ENCODE data around the gene TTC28. TPM values are rescaled to one million over a fixed set of nuclear protein-coding genes. Genes with fewer than 3 reads are reported as not detected.

Gene TTC28
- total and polyA plus RNA-seq, 2 donors (not counting 3 experiments of a cell fraction or from before 2014, with no cell fraction given), result 16.5 to 51.1 TPM

- Histone ChIP-seq H3K9me3 (replicated peaks; ENCODE audit: control insufficient read depth, insufficient read depth, low read length) (no peaks in the 10 kb centered on the region), H3K27ac (ENCODE audit: insufficient read depth, low read depth, low read length) (no peak overlapping the region), H3K4me1 (ENCODE audit: control insufficient read depth, extremely low read depth, insufficient read depth, low read length) (peaks cover 3% of the 10 kb centered on the region), H3K79me2 (ENCODE audit: control insufficient read depth, insufficient read depth, low read length) (no peaks in the 10 kb centered on the region), H3K4me2 (ENCODE audit: insufficient read depth, low read length) (no peak overlapping the region), H4K20me1 (replicated peaks; ENCODE audit: control insufficient read depth, extremely low read depth, insufficient read depth, low read length) (no peaks in the 10 kb centered on the region), H3K27me3 (ENCODE audit: control insufficient read depth in 2 of 2, insufficient read depth in 2 of 2, low read length in 2 of 2) (no peaks in the 10 kb centered on the region), H3K36me3 (ENCODE audit: control insufficient read depth in 2 of 2, extremely low read depth in 1 of 2, insufficient read depth in 2 of 2, low read length in 2 of 2) (peaks cover 0 to 19% of the 10 kb centered on the region in 2 experiments), H3K4me3 (replicated peaks in 1 of 3; ENCODE audit: insufficient read depth in 1 of 3, low read depth in 1 of 3, low read length in 3 of 3) (no peak overlapping the region), H3K9me1 (replicated peaks; ENCODE audit: control insufficient read depth, extremely low read depth, insufficient read depth, low read length) (no peaks in the 10 kb centered on the region), H3K9ac (replicated peaks; ENCODE audit: extremely low read depth, insufficient read depth, low read length) (no peak overlapping the region), H2AFZ (ENCODE audit: low read depth, low read length) (no peak overlapping the region)
- ChIA-PET CTCF (no interaction called here), POLR2A (no interaction called here)
- BruUV-seq (replicated peaks), result no TSS peak
- TF ChIP-seq JUN (IDR thresholded peaks at IDR 0.05; ENCODE audit: borderline replicate concordance, insufficient read depth, insufficient read length, low read depth), result no peak
- no peak for DNase-seq (ENCODE audit: low read depth, low spot score)
- intact Hi-C loops (cut with micrococcal nuclease), result loop anchor here (5.0 kb wide), 1 partner anchor 107 kb away; no protein-coding TSS in a partner anchor
- FAIRE-seq, result no peak
- dilution Hi-C loops (cut with MboI; ENCODE audit: extremely low pct_ligation_motif_present, low sequenced_read_pairs), result no loop called here
Observed at GRCh38 chr22:27993774-27994350, 685.8 kb downstream of the TTC28 start.

- no peak overlapping the region for H3K4me2 ChIP-seq (ENCODE audit: insufficient read depth, low read length)
- dilution Hi-C loops (cut with MboI; ENCODE audit: extremely low pct_ligation_motif_present, low sequenced_read_pairs), result no loop called here
- no peak overlapping the region for H3K27ac ChIP-seq (ENCODE audit: insufficient read depth, low read depth, low read length)
- H3K4me1 ChIP-seq (ENCODE audit: control insufficient read depth, extremely low read depth, insufficient read depth, low read length), result peaks cover 3% of the 10 kb centered on the region
- ChIA-PET POLR2A (no interaction called here), CTCF (no interaction called here)
- H2AFZ ChIP-seq (ENCODE audit: low read depth, low read length), result no peak overlapping the region
- intact Hi-C loops (cut with micrococcal nuclease), result loop anchor here (5.0 kb wide), 1 partner anchor 106 kb away; no protein-coding TSS in a partner anchor
- FAIRE-seq (no peak), DNase-seq (ENCODE audit: low read depth, low spot score) (no peak)
- H3K36me3 ChIP-seq (ENCODE audit: control insufficient read depth in 2 of 2, extremely low read depth in 1 of 2, insufficient read depth in 2 of 2, low read length in 2 of 2), result peaks cover 0 to 15% of the 10 kb centered on the region in 2 experiments
- H3K9me1 ChIP-seq (replicated peaks; ENCODE audit: control insufficient read depth, extremely low read depth, insufficient read depth, low read length), result no peaks in the 10 kb centered on the region
- no TSS peak for BruUV-seq (replicated peaks)
- H3K9ac ChIP-seq (replicated peaks; ENCODE audit: extremely low read depth, insufficient read depth, low read length), result no peak overlapping the region
- H3K79me2 ChIP-seq (ENCODE audit: control insufficient read depth, insufficient read depth, low read length), result no peaks in the 10 kb centered on the region
- TF ChIP-seq CTCF (IDR thresholded peaks at IDR 0.05; ENCODE audit: extremely low read depth in 1 of 2, insufficient read depth in 1 of 2, low read depth in 1 of 2, low read length in 2 of 2) (no peak), MYC (IDR thresholded peaks at IDR 0.05; ENCODE audit: low read depth, low read length) (no peak), GATA2 (IDR thresholded peaks at IDR 0.05; ENCODE audit: insufficient read depth, insufficient read length, low read depth, low read length) (no peak), EZH2 (IDR thresholded peaks at IDR 0.05; ENCODE audit: borderline replicate concordance, low read depth, low read length, severe bottlenecking) (no peak), POLR2A (IDR thresholded peaks at IDR 0.05; ENCODE audit: low read depth, low read length) (no peak), FOS (IDR thresholded peaks at IDR 0.05; ENCODE audit: borderline replicate concordance, insufficient read depth, low read length) (no peak), JUN (IDR thresholded peaks at IDR 0.05; ENCODE audit: borderline replicate concordance, insufficient read depth, insufficient read length, low read depth) (no peak), POLR2AphosphoS5 (IDR thresholded peaks at IDR 0.05; ENCODE audit: insufficient read depth, low read depth, low read length) (no peak), MAX (IDR thresholded peaks at IDR 0.05; ENCODE audit: insufficient read depth, insufficient read length) (no peak)
- no peaks in the 10 kb centered on the region for H3K27me3 ChIP-seq (ENCODE audit: control insufficient read depth in 2 of 2, insufficient read depth in 2 of 2, low read length in 2 of 2)
- no peaks in the 10 kb centered on the region for H3K9me3 ChIP-seq (replicated peaks; ENCODE audit: control insufficient read depth, insufficient read depth, low read length)
- H3K4me3 ChIP-seq (replicated peaks in 1 of 3; ENCODE audit: insufficient read depth in 1 of 3, low read depth in 1 of 3, low read length in 3 of 3), result no peak overlapping the region
- no peaks in the 10 kb centered on the region for H4K20me1 ChIP-seq (replicated peaks; ENCODE audit: control insufficient read depth, extremely low read depth, insufficient read depth, low read length)
Observed at GRCh38 chr22:27993201-27993635, 686.4 kb downstream of the TTC28 start.

Data from endothelial cell of umbilical vein (primary cell).